ENCODE data around the gene VPS16.

VPS16 gene

DNA sequence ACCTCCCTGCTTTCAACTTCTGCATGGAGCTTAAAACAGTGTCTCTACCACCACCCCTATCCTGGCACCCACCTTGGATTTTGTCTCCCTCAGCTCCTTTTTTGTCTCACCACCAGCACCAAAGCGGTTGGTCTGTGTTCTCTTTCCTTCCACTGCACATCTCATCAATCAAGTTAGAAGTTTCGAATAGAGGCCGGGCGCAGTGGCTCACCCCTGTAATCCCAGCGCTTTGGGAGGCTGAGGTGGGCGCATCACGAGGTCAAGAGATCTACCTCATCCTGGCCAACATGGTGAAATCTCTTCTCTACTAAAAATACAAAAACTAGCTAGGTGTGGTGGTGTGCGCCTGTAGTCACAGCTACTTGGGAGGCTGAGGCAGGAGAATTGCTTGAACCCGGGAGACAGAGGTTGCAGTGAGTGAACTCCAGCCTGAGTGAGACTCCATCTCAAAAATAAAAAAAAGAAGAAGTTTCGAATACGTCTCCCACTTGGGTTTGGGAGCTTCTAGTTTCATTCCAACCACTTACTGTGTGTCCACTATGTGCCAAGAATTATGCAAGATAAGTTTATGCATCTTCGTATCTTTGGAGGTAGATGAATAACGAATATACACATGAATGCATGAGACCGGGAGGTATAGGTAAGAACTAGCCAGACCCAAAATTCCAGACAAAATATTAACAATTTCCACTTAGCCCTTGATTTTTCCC, 6.0 kb upstream of the VPS16 start:
- DNase-seq (ENCODE audit: low read depth in 2 of 2), result no peak

DNA sequence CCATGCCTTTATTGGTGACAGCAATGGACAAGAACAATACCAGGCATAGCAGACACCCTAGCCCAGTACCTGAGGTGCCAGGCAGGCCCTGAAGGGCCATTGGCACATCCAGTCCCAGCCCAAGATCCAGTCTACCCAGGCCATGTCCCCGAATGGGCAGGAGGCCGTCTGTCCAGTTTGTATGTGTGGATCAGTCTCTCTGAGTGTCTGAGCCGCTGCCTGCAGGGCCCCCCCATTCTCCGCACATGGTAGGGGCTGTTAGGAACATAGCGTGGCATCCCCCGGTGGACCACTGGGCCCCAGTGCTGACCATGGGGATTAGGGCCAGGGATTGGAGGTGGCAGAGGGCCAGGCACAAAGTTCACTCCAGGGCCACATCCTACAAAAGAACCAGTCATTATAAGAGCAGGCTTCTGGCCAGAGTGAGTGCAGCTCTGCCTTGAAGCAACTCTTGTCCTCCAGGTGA, 5.2 kb upstream of the VPS16 start:
- DNase-seq (ENCODE audit: low read depth in 2 of 2), result no peak

DNA sequence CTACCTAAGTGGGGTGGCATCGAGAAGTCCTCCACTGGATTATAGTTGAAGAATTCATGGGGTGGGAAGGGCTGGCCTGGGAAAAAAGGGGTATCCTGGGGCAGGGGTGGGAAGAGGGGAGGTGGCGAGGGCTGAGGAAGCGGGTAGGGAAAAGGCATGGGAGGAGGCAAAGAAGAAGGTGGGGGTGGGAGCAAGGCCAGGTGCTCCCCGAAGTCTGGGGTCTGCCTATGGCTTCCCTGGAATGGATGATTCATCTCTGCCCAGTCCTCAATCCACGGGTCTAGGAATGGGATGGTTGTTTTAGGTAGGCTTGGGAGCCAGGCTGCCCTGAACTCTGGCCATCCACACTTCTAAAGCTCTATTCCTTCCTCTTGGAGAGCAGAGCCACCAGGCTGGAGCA, 4.5 kb upstream of the VPS16 start:
- DNase-seq (ENCODE audit: low read depth in 2 of 2), result no peak

DNA sequence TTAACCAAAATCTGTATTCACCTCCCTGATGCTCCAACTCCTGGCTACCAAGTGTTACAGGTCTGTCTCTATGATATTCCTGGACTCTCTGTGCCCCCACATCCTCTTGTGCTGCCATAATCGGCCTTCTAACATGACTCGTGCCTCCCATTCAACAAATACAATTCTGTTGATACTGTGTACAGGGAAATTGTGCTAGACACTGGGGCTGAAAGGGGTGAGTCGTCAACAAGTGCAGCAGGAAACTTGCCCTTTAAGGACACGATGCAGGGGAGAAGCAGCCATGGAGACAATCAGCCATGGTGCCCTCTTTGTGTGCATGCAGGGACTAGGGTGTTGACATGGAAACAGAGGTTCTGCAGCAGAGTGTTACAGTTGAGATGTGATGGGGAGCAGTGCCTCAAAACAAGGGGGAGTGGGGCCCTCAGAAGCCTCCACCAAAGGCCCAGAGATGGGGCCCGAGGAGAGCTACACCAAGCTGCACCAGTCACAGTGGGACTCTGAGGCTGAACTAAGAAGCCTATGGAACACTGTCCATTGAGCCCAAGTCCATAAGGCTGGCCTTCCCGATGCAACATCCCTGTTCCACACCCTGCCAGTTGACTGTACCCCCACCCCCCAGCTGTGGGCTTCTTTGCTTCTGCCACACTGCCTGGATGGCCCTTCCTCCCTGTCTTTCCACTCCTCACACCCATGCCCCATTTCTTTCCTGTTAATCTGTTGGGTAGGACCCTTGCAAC, 3.2 kb upstream of the VPS16 start:
- no peak for DNase-seq (ENCODE audit: low read depth in 2 of 2)

DNA sequence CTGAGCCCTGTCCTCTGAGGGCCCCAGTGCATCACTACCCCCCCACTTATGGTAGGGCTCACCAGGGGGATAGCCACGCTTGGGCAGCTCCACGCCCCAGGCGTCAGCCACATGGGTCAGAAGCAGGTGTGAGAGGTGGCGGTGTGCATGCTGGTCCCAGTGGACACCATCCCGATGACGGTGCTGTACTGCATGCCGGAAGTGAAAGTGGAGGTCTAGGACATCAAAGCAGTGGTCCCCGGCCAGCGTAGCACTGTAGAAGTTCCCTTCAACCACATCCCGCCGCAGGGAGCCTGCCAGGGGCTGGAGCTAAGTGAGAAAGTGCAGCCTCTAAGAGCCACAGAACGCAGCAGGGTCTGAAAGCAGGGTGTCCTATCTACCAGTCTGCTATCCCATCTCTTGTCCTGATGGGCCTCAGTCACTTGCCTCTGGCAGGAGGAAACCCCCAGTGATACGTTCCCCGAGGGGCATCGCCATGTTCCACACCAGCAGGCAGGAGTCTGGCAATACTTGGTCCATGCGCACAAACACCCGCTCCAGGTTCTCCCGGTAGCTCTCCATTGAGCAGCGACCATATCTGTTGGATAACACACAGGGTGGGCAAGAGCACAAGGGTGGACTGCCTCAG, 2.3 kb upstream of the VPS16 start:
- no peak for DNase-seq (ENCODE audit: low read depth in 2 of 2)

DNA sequence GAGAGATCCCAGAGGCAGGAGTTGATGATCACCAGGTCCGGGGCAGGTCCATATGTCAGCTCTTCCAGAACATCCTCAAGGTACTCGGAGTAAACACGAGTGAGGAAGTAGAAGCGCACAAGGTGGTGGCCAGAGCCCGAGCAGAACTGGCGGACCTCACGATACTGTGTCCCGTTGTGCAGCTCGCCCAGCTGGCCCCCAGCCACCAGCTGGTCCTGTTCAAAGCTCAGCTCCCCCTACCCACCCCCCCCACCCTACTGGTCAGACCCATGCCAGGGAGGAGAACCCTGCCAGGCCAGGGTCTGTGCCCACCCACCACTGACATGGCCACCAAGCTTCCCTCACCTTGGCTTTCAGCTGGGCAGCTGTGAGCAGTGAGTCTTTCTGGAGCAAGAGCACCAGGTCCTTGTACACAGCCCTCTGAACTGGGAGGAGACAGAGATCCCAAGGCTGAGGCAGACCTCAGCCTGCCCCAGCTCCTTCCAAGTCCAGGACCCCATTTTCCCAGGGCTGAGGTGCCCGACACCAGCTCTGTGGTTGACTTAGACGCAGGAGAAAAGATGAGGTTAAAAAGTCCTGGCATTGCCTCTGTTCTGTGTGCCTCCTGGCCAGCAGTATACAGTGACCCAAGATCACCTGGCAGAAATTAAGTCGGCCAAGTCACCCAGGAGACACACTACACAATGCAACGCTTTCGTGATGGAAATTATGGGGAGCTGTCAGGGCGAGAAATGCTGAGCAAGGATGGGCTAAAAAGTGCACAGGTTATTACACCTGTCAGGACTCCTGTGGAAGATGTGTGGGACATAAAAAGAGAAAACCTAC, 1.5 kb upstream of the VPS16 start:
- no peak for DNase-seq (ENCODE audit: low read depth in 2 of 2)

DNA sequence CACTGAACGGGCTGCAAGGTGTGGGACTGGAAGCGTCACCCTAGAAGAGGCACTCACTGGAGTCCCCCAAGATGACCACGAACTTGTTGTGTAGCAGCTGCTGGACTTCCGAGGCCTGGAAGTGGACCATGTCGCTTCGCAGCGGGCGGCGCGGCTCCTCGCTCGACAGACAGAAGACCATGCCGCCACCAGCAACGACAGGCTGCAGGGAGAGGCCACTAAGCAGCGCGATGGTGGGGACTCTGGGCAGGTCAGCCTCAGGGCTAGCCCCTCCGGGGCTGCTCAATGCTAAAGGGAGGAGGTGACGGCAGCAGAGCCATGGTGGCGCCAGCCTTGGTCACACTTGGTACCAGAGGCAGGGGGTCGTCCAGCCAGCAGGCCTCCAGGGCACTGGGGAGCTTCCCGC, 810 bp upstream of the VPS16 start:
- DNase-seq (ENCODE audit: low read depth in 2 of 2), result no peak

DNA sequence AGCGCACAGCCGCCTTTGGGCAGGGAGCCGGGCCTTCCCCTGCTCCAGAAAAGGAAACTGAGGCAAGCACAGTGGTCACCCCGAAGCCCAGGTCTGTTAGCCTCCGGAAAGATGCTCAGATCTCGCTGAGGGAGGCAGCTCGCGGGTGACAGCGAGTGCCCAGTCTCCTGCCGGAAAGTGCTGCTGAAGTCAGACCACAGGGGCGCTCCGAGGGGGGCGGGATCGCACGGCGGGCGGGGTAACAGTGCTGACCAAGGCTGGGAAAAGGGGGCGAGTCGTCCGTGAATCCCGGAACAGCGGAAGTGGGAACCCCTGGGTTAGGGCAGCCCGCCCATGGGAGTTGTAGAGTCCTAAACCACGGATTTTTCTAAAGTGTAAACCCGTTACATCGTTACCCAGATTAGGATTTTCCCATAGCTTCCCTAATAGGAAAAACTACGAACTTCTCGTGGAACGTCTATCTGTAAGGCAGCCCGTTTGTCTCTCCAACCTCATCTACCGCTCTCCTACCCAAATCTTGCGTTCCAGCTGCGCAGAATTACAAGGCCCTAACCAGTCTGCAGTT, 504 bp downstream of the VPS16 start:
- peak in 1 of 2 donors; percentile 26 for DNase-seq (ENCODE audit: low read depth in 2 of 2)

DNA sequence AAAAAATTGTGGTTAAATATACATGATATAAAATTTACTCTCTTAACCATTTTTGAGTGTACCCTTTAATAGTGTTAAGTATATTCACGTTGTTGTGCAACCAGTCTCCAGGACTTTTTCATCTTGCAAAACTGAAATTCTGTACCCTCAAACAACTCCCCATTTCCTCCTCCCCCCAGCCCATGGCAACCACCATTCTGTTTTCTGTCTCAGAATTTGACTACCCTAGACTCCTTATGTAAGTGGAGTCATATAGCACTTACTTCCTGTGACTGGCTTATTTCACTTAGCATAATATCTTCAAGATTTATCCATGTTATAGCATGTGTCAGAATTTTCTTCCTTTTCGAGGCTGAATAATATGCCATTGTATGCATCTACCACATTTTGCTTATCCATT, 5.1 kb downstream of the VPS16 start:
- no peak for DNase-seq (ENCODE audit: low read depth in 2 of 2)

DNA sequence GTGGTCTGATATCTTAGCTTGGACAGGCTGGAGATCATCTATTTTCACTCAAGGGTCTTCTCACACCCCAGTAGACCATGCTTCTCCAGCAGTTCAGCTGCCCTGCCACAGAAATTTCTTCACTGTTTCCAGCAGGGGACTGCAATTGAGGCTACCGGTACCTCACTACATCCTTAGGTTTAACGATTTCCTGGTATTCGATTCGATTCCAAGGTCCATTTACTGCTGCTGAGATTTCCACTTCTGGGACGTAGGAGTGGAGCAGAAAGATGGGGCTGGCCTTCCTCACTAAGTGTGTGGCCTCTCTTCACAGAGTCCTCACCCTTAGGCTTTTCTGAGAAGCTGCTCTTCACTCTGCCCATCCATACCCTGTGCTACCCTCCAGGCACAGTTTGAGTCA, 6.2 kb downstream of the VPS16 start:
- DNase-seq (ENCODE audit: low read depth in 2 of 2), result no peak

DNA sequence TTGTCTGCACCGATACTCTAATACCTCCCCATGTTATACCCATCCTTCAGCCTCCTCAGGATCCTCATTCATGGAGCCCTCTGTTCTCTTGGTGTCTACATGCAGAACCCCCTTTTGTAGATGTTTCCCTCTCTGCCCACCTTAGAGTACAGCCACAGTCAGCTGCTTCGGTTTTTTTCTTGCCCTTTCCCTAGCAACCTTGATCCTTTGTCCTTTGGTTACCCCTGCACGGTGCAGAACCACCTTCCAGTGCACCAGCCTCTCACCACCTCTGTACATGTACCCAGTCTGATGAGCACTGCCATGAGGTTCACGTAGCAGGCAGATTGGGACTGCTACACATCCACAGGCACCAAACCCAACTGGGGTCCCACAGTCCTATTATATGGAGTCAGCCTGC, 7.3 kb downstream of the VPS16 start:
- no peak for DNase-seq (ENCODE audit: low read depth in 2 of 2)

DNA sequence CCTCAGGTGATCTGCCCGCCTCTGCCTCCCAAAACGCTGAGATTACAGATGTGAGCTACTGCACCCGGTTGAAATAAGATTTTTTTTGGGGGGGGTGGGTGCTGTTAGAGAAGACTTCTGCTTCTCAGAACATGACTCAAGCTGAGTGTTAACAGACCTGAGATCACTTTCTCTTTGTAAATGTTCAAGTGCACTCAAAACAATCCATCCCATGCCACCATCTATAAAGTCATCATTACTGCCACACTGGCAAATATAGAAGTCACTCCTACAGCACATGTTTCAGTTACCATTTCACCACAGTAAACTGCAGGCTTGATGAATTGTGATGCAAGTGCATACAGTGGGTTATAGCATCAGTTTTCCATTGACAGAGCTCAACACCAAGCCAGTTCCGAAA, 9.0 kb downstream of the VPS16 start:
- no peak for DNase-seq (ENCODE audit: low read depth in 2 of 2)

DNA sequence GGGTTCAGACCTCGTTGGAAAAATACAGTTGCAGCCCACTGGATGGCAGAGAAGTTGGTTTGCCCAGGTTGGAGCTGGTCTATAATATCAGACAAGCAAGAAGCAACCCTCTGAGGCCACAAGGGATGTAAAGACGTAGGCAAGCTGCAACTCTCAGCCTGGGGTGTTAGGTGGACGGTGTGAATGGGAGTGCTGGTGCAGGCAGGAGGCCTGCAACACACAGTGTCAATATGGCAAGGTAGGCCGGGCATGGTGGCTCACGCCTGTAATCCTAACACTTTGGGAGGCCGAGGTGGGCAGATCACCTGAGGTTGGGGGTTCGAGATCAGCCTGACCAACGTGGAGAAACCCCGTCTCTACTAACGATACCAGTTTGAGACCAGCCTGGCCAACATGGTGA, 10.5 kb downstream of the VPS16 start:
- DNase-seq (ENCODE audit: low read depth in 2 of 2), result no peak

DNA sequence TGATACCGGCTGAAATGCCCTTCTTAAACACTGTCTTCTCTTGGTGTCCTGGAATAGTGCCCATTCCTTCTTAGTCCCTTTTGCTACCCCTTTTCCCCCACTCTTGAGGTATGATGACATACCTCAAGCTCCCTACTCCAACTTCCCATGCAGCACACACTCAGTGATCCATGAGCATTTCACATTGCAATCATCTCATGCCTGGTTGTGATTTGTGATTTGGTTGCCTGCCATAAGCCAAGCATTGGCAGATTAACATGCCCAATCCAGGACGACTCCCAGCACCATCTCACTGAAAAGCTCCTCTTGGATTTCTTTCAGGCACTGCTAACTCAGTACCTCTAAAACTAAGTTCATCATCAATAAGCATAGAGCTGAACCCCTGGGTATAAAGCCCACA, 18.0 kb downstream of the VPS16 start:
- DNase-seq (ENCODE audit: low read depth in 2 of 2), result no peak

DNA sequence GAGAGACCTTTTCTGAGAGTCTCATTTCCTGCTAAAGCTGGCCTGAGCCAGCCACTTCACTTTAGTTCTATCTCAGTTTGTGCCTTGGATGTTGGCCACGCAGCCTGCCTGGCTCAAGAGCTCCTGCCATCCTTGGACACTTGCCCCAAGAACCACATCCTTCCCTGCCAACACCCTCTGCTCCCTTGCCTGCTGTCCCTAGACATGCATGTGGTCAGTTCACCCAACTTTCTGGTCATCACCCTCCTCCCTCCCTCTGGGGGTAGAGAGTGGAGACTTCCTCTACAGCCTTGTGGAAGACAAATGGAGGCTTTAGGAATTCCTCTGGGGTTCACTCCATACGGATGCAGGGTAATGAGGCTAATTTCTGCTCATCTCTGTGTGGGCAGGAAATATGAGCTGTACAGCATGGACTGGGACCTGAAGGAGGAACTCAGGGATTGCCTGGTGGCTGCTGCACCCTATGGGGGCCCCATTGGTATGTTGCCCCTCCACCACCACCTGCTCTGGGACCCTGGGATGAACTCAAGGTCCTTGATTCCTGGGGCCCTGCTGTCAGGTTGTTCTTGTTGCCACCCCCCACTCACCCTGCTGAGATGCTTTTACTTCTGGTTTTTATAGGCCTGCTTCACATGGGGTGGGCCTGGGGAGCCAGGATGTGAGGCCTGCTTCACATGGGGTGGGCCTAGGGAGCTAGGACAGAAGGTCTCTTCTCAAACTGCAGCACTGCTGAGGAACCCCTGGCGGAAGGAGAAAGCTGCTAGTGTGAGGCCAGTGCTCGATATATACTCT, 19.0 kb downstream of the VPS16 start:
- DNase-seq (ENCODE audit: low read depth in 2 of 2), result no peak

DNA sequence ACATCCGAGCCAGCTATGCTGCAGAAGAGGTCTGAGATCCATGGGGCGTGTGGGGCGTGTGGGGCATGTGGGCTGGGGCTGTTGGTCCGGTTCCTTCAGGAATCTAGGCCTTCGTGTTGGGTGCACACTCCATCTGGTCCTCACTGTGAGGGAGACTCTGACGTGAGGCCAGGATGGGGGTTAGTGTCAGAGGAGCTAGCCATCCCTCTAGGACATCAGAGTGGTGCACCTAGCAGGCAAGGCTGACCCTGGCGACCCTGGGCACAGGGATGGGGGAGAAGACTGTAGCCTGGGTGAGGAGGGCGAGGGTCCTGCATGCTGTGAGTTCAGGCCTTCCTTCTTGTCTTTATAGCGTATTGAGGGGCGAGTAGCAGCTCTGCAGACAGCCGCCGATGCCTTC, 24.1 kb downstream of the VPS16 start:
- no peak for DNase-seq (ENCODE audit: low read depth in 2 of 2)

DNA sequence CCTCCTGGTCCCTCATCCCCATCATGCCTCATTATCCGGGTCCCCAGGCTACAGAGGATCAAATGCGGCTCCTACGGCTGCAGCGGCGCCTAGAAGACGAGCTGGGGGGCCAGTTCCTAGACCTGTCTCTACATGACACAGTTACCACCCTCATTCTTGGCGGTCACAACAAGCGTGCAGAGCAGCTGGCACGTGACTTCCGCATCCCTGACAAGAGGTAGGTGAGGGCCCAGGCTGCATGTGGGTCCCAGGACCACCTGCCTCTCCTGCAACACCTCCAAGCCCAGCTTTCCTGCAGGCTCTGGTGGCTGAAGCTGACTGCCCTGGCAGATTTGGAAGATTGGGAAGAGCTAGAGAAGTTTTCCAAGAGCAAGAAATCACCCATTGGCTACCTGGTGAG, 24.6 kb downstream of the VPS16 start:
- DNase-seq (ENCODE audit: low read depth in 2 of 2), result no peak

DNA sequence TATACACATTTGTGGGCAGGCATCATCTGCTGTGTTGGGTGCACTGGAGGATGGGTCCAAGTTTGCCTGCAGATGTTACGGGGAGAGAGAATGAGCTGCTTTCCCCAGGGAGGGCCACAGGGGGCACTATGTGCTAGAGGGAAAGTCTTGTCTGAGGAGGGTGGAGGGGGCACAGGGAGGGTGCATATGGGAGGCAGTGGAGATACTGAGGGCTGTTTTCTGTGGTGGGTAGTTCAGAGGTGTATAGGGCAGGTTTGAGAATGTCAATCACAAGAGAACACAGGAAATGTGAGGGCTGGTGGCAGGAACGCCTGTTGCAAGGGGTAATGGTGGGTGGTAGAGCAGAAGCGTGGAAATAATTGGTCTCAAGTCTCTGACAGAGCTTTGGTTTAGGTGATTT, 25.1 kb downstream of the VPS16 start:
- peak; percentile 30 to 55 for DNase-seq (ENCODE audit: low read depth in 2 of 2)

DNA sequence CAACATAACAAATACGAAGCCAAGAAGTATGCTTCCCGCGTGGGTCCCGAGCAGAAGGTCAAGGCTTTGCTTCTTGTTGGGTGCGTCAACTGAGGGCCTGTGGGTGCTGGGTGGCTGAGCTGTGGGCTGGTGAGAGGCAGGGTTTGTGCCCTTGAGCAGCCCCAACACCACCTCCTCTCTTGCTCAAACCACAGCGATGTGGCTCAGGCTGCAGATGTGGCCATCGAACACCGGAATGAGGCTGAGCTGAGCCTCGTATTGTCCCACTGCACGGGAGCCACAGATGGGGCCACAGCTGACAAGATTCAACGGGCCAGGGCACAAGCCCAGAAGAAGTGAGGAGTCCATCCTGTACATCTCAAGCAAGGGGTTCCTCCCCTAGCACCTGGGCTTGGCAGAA, 25.7 kb downstream of the VPS16 start:
- no peak for DNase-seq (ENCODE audit: low read depth in 2 of 2)

DNA sequence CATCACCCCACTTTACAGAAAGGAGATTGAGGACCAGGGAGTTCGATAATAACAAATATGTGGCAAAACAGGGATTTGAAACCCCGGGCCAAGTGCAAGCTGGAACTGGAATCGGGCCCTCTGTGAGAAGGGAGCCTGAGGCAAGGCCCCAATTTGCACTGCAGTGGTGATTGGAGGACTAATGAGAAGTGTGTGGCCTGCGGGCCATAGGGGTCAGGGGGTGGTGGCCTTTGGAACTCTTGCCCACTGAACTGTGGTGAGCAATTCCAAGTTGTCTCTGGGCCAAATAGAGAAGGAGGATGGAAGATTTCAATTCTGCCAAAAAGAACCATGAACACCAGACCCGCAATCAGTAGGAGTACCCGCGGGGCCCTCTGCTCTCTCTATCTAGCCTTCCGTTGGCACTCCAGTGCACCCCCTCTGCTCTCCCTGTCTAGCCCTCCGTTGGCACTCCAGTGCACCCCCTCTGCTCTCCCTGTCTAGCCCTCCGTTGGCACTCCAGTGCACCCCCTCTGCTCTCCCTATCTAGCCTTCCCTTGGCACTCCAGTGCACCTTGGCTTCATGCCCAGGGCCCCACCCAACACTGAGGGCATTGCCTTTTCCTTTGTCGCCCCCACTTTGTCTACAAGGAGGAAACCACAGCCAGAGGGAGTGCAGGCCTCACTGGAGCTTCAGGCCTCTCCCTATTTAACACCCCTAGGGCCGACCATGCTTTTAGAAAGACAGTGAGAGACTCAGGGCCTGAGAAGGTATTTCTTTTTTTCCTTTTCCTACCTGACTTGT, 26.7 kb downstream of the VPS16 start:
- DNase-seq (ENCODE audit: low read depth in 2 of 2), result no peak
